ENCODE data around the gene RAMAC.

The RAMAC gene

GRCh38 chr15:83014205-83014653 lies 28.2 kb downstream of the RAMAC start:
- no peak for ATAC-seq (ENCODE audit: insufficient read depth, low read depth)
- no peaks in the 10 kb centered on the region for H4K20me1 ChIP-seq (ENCODE audit: insufficient read depth, low read length)
- TF ChIP-seq CTCF (IDR thresholded peaks at IDR 0.05; ENCODE audit: borderline replicate concordance, extremely low read depth, low read length, poor library complexity, severe bottlenecking): no peak
- no peak for TF ChIP-seq EZH2 (IDR thresholded peaks at IDR 0.05; ENCODE audit: borderline replicate concordance, low read depth, low read length, severe bottlenecking)
- peaks cover 32% of the 10 kb centered on the region for H3K79me2 ChIP-seq (ENCODE audit: insufficient read depth, low read length)
- H3K4me3 ChIP-seq (ENCODE audit: low read depth in 1 of 2, low read length in 2 of 2): no peak overlapping the region
- H3K27me3 ChIP-seq (ENCODE audit: insufficient read depth, low read length, poor library complexity): no peaks in the 10 kb centered on the region
- H3K36me3 ChIP-seq (ENCODE audit: insufficient read depth, low read length): peaks cover 39% of the 10 kb centered on the region
- H3K4me1 ChIP-seq (ENCODE audit: insufficient read depth, low read length): peaks cover 40% of the 10 kb centered on the region
- no peak overlapping the region for H3K9ac ChIP-seq (ENCODE audit: low read depth, low read length)
- no peak for DNase-seq
- H3K4me2 ChIP-seq (ENCODE audit: insufficient read depth, low read length): peak overlapping the region; percentile 31; the same call in 1 of the 2 replicates
- no peak overlapping the region for H3K27ac ChIP-seq (ENCODE audit: low read length)
- H3K9me3 ChIP-seq (ENCODE audit: insufficient read depth, low read length, severe bottlenecking): no peaks in the 10 kb centered on the region
- H2AFZ ChIP-seq (ENCODE audit: low read depth, low read length): no peak overlapping the region

GRCh38 chr15:83015361-83015760 lies 29.4 kb downstream of the RAMAC start:
- TF ChIP-seq EZH2 (IDR thresholded peaks at IDR 0.05; ENCODE audit: borderline replicate concordance, low read depth, low read length, severe bottlenecking) (no peak), CTCF (IDR thresholded peaks at IDR 0.05; ENCODE audit: borderline replicate concordance, extremely low read depth, low read length, poor library complexity, severe bottlenecking) (no peak)
- Histone ChIP-seq H3K27ac (ENCODE audit: low read length) (no peak overlapping the region), H3K4me3 (ENCODE audit: low read depth in 1 of 2, low read length in 2 of 2) (no peak overlapping the region), H3K79me2 (ENCODE audit: insufficient read depth, low read length) (peaks cover 20% of the 10 kb centered on the region), H4K20me1 (ENCODE audit: insufficient read depth, low read length) (no peaks in the 10 kb centered on the region), H3K4me2 (ENCODE audit: insufficient read depth, low read length) (no peak overlapping the region), H3K36me3 (ENCODE audit: insufficient read depth, low read length) (peaks cover 40% of the 10 kb centered on the region), H3K27me3 (ENCODE audit: insufficient read depth, low read length, poor library complexity) (no peaks in the 10 kb centered on the region), H3K9me3 (ENCODE audit: insufficient read depth, low read length, severe bottlenecking) (no peaks in the 10 kb centered on the region), H3K9ac (ENCODE audit: low read depth, low read length) (no peak overlapping the region), H2AFZ (ENCODE audit: low read depth, low read length) (no peak overlapping the region), H3K4me1 (ENCODE audit: insufficient read depth, low read length) (peaks cover 32% of the 10 kb centered on the region)
- no peak for DNase-seq
- ATAC-seq (ENCODE audit: insufficient read depth, low read depth): no peak

- no peak overlapping the region for H3K27ac ChIP-seq (ENCODE audit: low read length)
- ATAC-seq (ENCODE audit: insufficient read depth, low read depth) (no peak), DNase-seq (no peak)
- no peaks in the 10 kb centered on the region for H4K20me1 ChIP-seq (ENCODE audit: insufficient read depth, low read length)
- H3K27me3 ChIP-seq (ENCODE audit: insufficient read depth, low read length, poor library complexity): no peaks in the 10 kb centered on the region
- no peak overlapping the region for H3K9ac ChIP-seq (ENCODE audit: low read depth, low read length)
- no peak overlapping the region for H3K4me2 ChIP-seq (ENCODE audit: insufficient read depth, low read length)
- no peaks in the 10 kb centered on the region for H3K9me3 ChIP-seq (ENCODE audit: insufficient read depth, low read length, severe bottlenecking)
- H3K36me3 ChIP-seq (ENCODE audit: insufficient read depth, low read length): peaks cover 50% of the 10 kb centered on the region
- TF ChIP-seq CTCF (IDR thresholded peaks at IDR 0.05; ENCODE audit: borderline replicate concordance, extremely low read depth, low read length, poor library complexity, severe bottlenecking) (no peak), EZH2 (IDR thresholded peaks at IDR 0.05; ENCODE audit: borderline replicate concordance, low read depth, low read length, severe bottlenecking) (no peak)
- peaks cover 7% of the 10 kb centered on the region for H3K79me2 ChIP-seq (ENCODE audit: insufficient read depth, low read length)
- H3K4me1 ChIP-seq (ENCODE audit: insufficient read depth, low read length): peaks cover 25% of the 10 kb centered on the region
- H2AFZ ChIP-seq (ENCODE audit: low read depth, low read length): no peak overlapping the region
- no peak overlapping the region for H3K4me3 ChIP-seq (ENCODE audit: low read depth in 1 of 2, low read length in 2 of 2)
Measured at GRCh38 chr15:83016906-83017305, 30.9 kb downstream of the RAMAC start.

GRCh38 chr15:83018436-83018835 lies 32.4 kb downstream of the RAMAC start:
- TF ChIP-seq EZH2 (IDR thresholded peaks at IDR 0.05; ENCODE audit: borderline replicate concordance, low read depth, low read length, severe bottlenecking): no peak
- TF ChIP-seq CTCF (IDR thresholded peaks at IDR 0.05; ENCODE audit: borderline replicate concordance, extremely low read depth, low read length, poor library complexity, severe bottlenecking): no peak
- Histone ChIP-seq H3K27me3 (ENCODE audit: insufficient read depth, low read length, poor library complexity) (no peaks in the 10 kb centered on the region), H3K9ac (ENCODE audit: low read depth, low read length) (no peak overlapping the region), H3K9me3 (ENCODE audit: insufficient read depth, low read length, severe bottlenecking) (no peaks in the 10 kb centered on the region), H3K4me3 (ENCODE audit: low read depth in 1 of 2, low read length in 2 of 2) (no peak overlapping the region), H2AFZ (ENCODE audit: low read depth, low read length) (no peak overlapping the region), H3K27ac (ENCODE audit: low read length) (no peak overlapping the region), H3K79me2 (ENCODE audit: insufficient read depth, low read length) (peaks cover 2% of the 10 kb centered on the region; the same call in 1 of the 2 replicates), H4K20me1 (ENCODE audit: insufficient read depth, low read length) (no peaks in the 10 kb centered on the region; the same call in 1 of the 2 replicates), H3K36me3 (ENCODE audit: insufficient read depth, low read length) (peaks cover 51% of the 10 kb centered on the region), H3K4me1 (ENCODE audit: insufficient read depth, low read length) (peaks cover 9% of the 10 kb centered on the region), H3K4me2 (ENCODE audit: insufficient read depth, low read length) (no peak overlapping the region)
- ATAC-seq (ENCODE audit: insufficient read depth, low read depth) (no peak), DNase-seq (no peak)

Measured in DND-41 (cell line).